ENCODE data around the gene FOXP1. TPM values are rescaled to one million over a fixed set of nuclear protein-coding genes. Genes with fewer than 3 reads are reported as not detected.

Gene FOXP1
- total and polyA plus RNA-seq, 9 of the 15 experiments (the other 6 are each of a cell fraction or from before 2014, with no cell fraction given) = 7.7 to 34.5 (median 13.7) TPM

DNA sequence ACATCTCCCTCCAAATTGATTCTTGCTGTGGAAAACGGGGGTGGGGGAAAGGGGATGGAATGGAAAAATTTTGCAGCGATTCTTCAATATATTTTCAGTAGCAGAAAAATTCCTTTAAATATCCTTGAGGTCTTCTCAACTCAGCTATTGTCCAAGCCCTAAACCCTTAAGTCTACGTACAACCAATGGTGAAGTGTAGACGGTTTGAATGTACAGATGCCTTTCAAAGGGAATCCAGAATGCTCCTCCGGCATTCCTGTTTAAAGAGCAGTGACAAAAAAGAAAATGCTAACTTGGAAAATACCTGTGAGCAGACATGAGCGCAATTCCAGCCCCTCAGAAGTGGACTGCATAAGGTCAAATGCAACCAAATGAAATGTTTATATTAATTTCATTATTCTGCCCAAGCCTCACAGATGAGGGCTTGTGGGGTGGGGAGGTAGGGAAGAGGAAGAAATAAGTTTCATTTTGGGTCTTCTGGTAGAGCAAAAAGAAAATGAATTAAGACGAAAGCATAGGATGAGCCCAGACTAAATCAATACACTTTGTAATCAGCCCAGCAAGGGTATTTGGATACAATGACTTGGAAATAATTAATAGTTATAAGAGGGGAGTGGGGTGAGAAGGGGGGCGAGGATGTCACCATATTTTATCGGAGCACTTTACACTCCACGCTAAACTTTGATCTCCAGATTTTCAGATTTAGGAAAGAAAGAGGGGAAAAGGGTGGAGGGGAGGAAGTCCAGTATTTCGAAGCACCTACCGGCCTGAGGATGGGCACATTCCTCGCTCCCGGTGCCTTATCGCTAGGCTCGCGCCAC lies 2.7 kb downstream of the FOXP1 start:
- Histone ChIP-seq H3K9me1 (ENCODE audit: control insufficient read depth, insufficient read depth, low read length) (no peaks in the 10 kb centered on the region), H3K27ac (ENCODE audit: extremely low read depth, low read depth, low read length) (peak overlapping the region; percentile 90; the same call in 1 of the 3 replicates), H3K79me2 (ENCODE audit: control insufficient read depth, insufficient read depth, low read length) (peaks cover 29% of the 10 kb centered on the region), H3K27me3 (ENCODE audit: control insufficient read depth in 2 of 2, insufficient read depth in 2 of 2, low read length in 2 of 2) (no peaks in the 10 kb centered on the region), H2AFZ (ENCODE audit: low read depth, low read length) (peak overlapping the region; percentile 66), H3K9ac (ENCODE audit: insufficient read depth in 1 of 2, low read depth in 2 of 2, low read length in 2 of 2) (peak overlapping the region; percentile 41 to 97), H3K4me3 (peak overlapping the region; percentile 65), H3K36me3 (ENCODE audit: control insufficient read depth, insufficient read depth, low read length) (no peaks in the 10 kb centered on the region), H3K4me1 (replicated peaks in 1 of 2; ENCODE audit: control insufficient read depth in 2 of 2, insufficient read depth in 2 of 2, low read length in 2 of 2) (peaks cover 4 to 27% of the 10 kb centered on the region in 2 experiments; a peak in 2 of 5 replicates), H3K9me3 (replicated peaks; ENCODE audit: control insufficient read depth, insufficient read depth, low read depth, low read length) (no peaks in the 10 kb centered on the region), H4K20me1 (replicated peaks; ENCODE audit: control insufficient read depth, insufficient read depth, low read length) (no peaks in the 10 kb centered on the region), H3K4me2 (ENCODE audit: insufficient read depth, low read length) (peak overlapping the region; percentile 79)
- in situ Hi-C loops (cut with MboI) = loop anchor here (25.0 kb wide), 1 partner anchor 569 kb away; no protein-coding TSS in a partner anchor
- FAIRE-seq (no peak), ATAC-seq (no peak), DNase-seq (ENCODE audit: extremely low read depth in 1 of 4, low spot score in 3 of 4) (no peak)
- ChIA-PET POLR2A (no interaction called here), CTCF (ENCODE audit: low intra/inter-chr PET ratio) (no interaction called here)
- WGBS (ENCODE audit: insufficient coverage, low coverage, missing lambda C conversion rate) = 56% methylated on average over 16 of the region's 17 CpGs
- no TSS peak for BruUV-seq (replicated peaks)
- intact Hi-C loops (cut with micrococcal nuclease) = loop anchor here (5.0 to 10.0 kb wide), 6 partner anchors 39 to 576 kb away; no protein-coding TSS in a partner anchor
- TF ChIP-seq CBX8 (IDR thresholded peaks at IDR 0.05; ENCODE audit: borderline replicate concordance, extremely low read depth, low read depth, low read length, poor library complexity, severe bottlenecking) (no peak), EZH2 (IDR thresholded peaks at IDR 0.05; ENCODE audit: borderline replicate concordance, low read depth, low read length) (no peak), ZFX (CRISPR knock-in tag; IDR thresholded peaks at IDR 0.05) (no peak), TOE1 (IDR thresholded peaks at IDR 0.05; ENCODE audit: borderline replicate concordance) (no peak), TOE1 (CRISPR knock-in tag; IDR thresholded peaks at IDR 0.05; ENCODE audit: borderline replicate concordance, low read depth) (no peak), ZNF354B (CRISPR knock-in tag; IDR thresholded peaks at IDR 0.05) (no peak), ZNF76 (CRISPR knock-in tag; IDR thresholded peaks at IDR 0.05; ENCODE audit: borderline replicate concordance) (no peak), FOXK2 (conservative IDR thresholded peaks at IDR 0.05 in 1 of 2, IDR thresholded peaks at IDR 0.05 in 1 of 2; ENCODE audit: low read depth in 2 of 2) (no peak), RBFOX2 (IDR thresholded peaks at IDR 0.05; ENCODE audit: low read depth, low read length) (no peak), NFYB (IDR thresholded peaks at IDR 0.05; ENCODE audit: extremely low read depth, insufficient read length) (no peak), ZNF79 (CRISPR knock-in tag; IDR thresholded peaks at IDR 0.05; ENCODE audit: low read depth) (no peak), ZFP1 (CRISPR knock-in tag; IDR thresholded peaks at IDR 0.05) (no peak), BRD4 (IDR thresholded peaks at IDR 0.05) (no peak), ZNF551 (CRISPR knock-in tag; IDR thresholded peaks at IDR 0.05) (no peak), PRPF4 (IDR thresholded peaks at IDR 0.05; ENCODE audit: insufficient read depth, low read depth, low read length, poor library complexity, severe bottlenecking) (no peak), GTF2F1 (IDR thresholded peaks at IDR 0.05; ENCODE audit: low read depth, low read length) (no peak), KDM2B (CRISPR knock-in tag; IDR thresholded peaks at IDR 0.05) (no peak)
- TF ChIP-seq, protein P1, sequence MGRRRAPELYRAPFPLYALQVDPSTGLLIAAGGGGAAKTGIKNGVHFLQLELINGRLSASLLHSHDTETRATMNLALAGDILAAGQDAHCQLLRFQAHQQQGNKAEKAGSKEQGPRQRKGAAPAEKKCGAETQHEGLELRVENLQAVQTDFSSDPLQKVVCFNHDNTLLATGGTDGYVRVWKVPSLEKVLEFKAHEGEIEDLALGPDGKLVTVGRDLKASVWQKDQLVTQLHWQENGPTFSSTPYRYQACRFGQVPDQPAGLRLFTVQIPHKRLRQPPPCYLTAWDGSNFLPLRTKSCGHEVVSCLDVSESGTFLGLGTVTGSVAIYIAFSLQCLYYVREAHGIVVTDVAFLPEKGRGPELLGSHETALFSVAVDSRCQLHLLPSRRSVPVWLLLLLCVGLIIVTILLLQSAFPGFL (CRISPR knock-in tag; IDR thresholded peaks at IDR 0.05) = no peak
